ENCODE measurements around the gene IVNS1ABP. TPM values are rescaled to one million over a fixed set of nuclear protein-coding genes. Genes with fewer than 3 reads are reported as not detected.

IVNS1ABP gene
- total RNA-seq, 4 donors from 2014 or later, result 50.5 to 174 (median 133) TPM

DNA sequence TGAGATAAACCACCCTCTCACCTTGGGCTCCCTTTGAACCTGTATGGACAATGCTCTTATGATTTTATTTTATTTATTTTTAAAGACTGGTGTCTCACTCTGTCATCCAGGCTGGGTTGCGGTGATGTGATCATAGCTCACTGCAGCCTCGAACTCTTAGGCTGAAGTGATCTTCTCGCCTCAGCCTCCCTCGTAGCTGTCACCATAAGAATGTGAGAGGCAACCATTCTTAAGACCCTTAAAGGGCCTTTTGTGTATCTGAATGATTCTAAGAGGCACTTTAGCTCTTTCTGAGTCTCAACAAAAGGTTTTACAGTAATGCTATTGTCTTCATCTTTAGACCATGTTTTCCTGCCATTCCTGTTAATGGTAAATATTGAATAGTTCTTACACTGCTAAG, 67.0 kb downstream of the IVNS1ABP start:
- H3K36me3 ChIP-seq, result no peaks in the 10 kb centered on the region
- H3K4me1 ChIP-seq, result no peaks in the 10 kb centered on the region
- DNase-seq, result no peak
- H3K27me3 ChIP-seq, result no peaks in the 10 kb centered on the region
- H3K9me3 ChIP-seq, result no peaks in the 10 kb centered on the region
- in situ Hi-C loops (cut with MboI; ENCODE audit: low pct_ligation_motif_present in 1 of 4, low pct_unique_long_range_greater_than_20kb in 1 of 4, low sequenced_read_pairs in 3 of 4), result no loop called here
- H3K4me3 ChIP-seq, result no peak overlapping the region
- TF ChIP-seq, protein P1, sequence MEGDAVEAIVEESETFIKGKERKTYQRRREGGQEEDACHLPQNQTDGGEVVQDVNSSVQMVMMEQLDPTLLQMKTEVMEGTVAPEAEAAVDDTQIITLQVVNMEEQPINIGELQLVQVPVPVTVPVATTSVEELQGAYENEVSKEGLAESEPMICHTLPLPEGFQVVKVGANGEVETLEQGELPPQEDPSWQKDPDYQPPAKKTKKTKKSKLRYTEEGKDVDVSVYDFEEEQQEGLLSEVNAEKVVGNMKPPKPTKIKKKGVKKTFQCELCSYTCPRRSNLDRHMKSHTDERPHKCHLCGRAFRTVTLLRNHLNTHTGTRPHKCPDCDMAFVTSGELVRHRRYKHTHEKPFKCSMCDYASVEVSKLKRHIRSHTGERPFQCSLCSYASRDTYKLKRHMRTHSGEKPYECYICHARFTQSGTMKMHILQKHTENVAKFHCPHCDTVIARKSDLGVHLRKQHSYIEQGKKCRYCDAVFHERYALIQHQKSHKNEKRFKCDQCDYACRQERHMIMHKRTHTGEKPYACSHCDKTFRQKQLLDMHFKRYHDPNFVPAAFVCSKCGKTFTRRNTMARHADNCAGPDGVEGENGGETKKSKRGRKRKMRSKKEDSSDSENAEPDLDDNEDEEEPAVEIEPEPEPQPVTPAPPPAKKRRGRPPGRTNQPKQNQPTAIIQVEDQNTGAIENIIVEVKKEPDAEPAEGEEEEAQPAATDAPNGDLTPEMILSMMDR (IDR thresholded peaks at IDR 0.05), result no peak
- no peak for TF ChIP-seq POLR2A (IDR thresholded peaks at IDR 0.05)
- TF ChIP-seq EP300 (IDR thresholded peaks at IDR 0.05; ENCODE audit: low read depth), result no peak
- TF ChIP-seq POLR2AphosphoS5 (IDR thresholded peaks at IDR 0.05), result no peak
- 89% methylated on average over 4 of the region's 4 CpGs; no CpG with 5 or more reads in 1 of the 2 donors for WGBS, 2 donors (ENCODE audit: low coverage in 1 of 2)
- H3K27ac ChIP-seq, result no peak overlapping the region
- intact Hi-C loops (cut with DNase I; ENCODE audit: low total_unique reads), result no loop called here

DNA sequence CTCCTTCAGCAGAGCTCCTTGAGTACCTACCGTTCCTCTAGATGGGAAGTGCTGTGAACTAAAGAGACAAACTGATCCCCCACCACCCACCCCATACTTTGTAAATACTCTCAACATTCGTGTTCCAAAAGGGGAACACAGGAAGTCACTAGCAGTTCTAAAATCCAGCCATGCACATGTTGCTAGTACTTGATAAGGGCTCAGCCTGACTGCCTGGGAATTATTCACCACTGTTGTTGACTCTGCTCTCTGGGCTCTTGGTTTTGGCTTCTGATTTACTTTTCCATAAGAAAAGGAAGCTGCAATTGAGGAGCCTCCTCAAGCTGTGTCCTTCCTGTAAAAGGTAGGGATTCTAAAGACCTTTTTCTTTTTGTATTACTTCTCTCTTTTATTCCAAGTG, 67.5 kb downstream of the IVNS1ABP start:
- in situ Hi-C loops (cut with MboI; ENCODE audit: low pct_ligation_motif_present in 1 of 4, low pct_unique_long_range_greater_than_20kb in 1 of 4, low sequenced_read_pairs in 3 of 4) (no loop called here), intact Hi-C loops (cut with DNase I; ENCODE audit: low total_unique reads) (no loop called here)
- no peaks in the 10 kb centered on the region for H3K9me3 ChIP-seq
- H3K4me1 ChIP-seq, result no peaks in the 10 kb centered on the region
- H3K4me3 ChIP-seq, result no peak overlapping the region
- no peak overlapping the region for H3K27ac ChIP-seq
- no peaks in the 10 kb centered on the region for H3K27me3 ChIP-seq
- no peaks in the 10 kb centered on the region for H3K36me3 ChIP-seq
- 40 to 55% methylated on average over 1 to 2 of the region's 2 CpGs for WGBS, 2 donors (ENCODE audit: low coverage in 1 of 2)
- no peak for TF ChIP-seq EP300 (IDR thresholded peaks at IDR 0.05; ENCODE audit: low read depth)
- DNase-seq, result no peak

Small RNAs within 50 kb of the gene (small RNA-seq; reads per million reads assigned to genes)
- 0 reads per million in 4 donors for gene RF00019

Other genes with a start within 250 kb of the IVNS1ABP start
- gene TRMT1L, start 160.3 kb downstream of the IVNS1ABP start, total RNA-seq, result 10 to 100 TPM; 18.3 to 67.7 (median 20.9) TPM
- gene SWT1, start 160.1 kb downstream of the IVNS1ABP start, total RNA-seq, result 10 to 100 TPM in 2 of 4 donors, 1 to 10 TPM in 2; 2.8 to 12.3 (median 10.1) TPM